MM.1S (cell line): ENCODE measurements around the gene OCRL.

Experiments
- EZH2 ChIP-seq: fragments of 300-600 bp; sonication (generic); optimal IDR thresholded peaks from 2 replicates; pipeline ENCODE3; 2017; ENCODE audit warnings: low read depth, mild to moderate bottlenecking, antibody characterized with exemption, low read length, mixed read lengths
- EZH2phosphoT487 ChIP-seq: fragments of 300-600 bp; sonication (generic); IDR thresholded peaks from 2 replicates; pipeline ENCODE4 v1.6.1; 2018; ENCODE audit warnings: antibody characterized with exemption, low read length
- TF ChIP-seq, protein P1 (sequence below): fragments of 300-600 bp; sonication (generic); IDR thresholded peaks from 2 replicates; pipeline ENCODE4 v1.5.1; 2016; ENCODE audit warnings: antibody characterized with exemption, low read length, mixed read lengths

DNA sequence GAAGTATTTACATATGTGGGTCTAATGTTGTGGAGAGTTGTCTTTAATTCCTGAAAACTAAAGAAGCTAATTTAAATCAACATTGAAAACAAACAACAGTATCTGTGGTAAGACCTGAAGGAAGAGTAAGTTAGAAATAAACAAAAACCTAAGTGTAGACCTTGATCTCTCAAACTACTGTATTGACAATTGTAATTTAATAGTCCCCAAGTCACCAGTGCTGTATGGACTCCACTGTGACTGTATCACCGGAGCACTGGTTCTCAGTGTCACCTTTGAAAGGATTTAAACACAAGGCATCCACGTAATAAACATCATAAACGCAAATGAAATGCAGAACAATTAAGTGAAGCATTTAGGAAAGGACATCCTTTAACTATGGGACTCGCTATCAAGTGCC is 46.4 kb downstream of the OCRL start:
- TF ChIP-seq, protein P1, sequence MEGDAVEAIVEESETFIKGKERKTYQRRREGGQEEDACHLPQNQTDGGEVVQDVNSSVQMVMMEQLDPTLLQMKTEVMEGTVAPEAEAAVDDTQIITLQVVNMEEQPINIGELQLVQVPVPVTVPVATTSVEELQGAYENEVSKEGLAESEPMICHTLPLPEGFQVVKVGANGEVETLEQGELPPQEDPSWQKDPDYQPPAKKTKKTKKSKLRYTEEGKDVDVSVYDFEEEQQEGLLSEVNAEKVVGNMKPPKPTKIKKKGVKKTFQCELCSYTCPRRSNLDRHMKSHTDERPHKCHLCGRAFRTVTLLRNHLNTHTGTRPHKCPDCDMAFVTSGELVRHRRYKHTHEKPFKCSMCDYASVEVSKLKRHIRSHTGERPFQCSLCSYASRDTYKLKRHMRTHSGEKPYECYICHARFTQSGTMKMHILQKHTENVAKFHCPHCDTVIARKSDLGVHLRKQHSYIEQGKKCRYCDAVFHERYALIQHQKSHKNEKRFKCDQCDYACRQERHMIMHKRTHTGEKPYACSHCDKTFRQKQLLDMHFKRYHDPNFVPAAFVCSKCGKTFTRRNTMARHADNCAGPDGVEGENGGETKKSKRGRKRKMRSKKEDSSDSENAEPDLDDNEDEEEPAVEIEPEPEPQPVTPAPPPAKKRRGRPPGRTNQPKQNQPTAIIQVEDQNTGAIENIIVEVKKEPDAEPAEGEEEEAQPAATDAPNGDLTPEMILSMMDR = no peak
- TF ChIP-seq EZH2 (no peak), EZH2phosphoT487 (no peak)
